OCI-LY3 (cell line): ENCODE measurements around the gene AUTS2.

ENCODE experiments used
- H2AFZ ChIP-seq: fragments of 200-600, 300-600 bp; shearing (Covaris generic); 2 replicates; pipeline ENCODE4 v1.6.0; 2014; ENCODE audit warnings: antibody characterized with exemption, low read depth, low read length
- H3K27ac ChIP-seq: fragments of 200-600, 300-600 bp; sonication (generic); 2 replicates; pipeline ENCODE4 v1.5.1; 2014; ENCODE audit warnings: mild to moderate bottlenecking, low read length, moderate library complexity, mixed read lengths
- H3K27me3 ChIP-seq: fragments of 200-600, 300-600 bp; sonication (generic); 2 replicates; pipeline ENCODE4 v1.6.1; 2014; ENCODE audit warnings: low read depth, low read length, mixed read lengths
- H3K36me3 ChIP-seq: fragments of 200-600, 300-600 bp; sonication (generic); replicated peaks from 2 replicates; pipeline ENCODE3; 2014; ENCODE audit warnings: low read depth, low read length, mixed read lengths
- H3K4me1 ChIP-seq: fragments of 300-600, 200-600 bp; sonication (generic); 2 replicates; pipeline ENCODE4 v1.6.1; 2014; ENCODE audit warnings: low read length, mixed read lengths
- H3K4me2 ChIP-seq: fragments of 200-600, 300-600 bp; sonication (generic); 2 replicates; pipeline ENCODE4 v1.6.1; 2014; ENCODE audit warnings: low read length, mixed read lengths
- H3K4me3 ChIP-seq: fragments of 300-600, 200-600 bp; sonication (generic); 2 replicates; pipeline ENCODE4 v1.5.1; 2014; ENCODE audit warnings: antibody characterized with exemption, mild to moderate bottlenecking, low read length, moderate library complexity
- H3K79me2 ChIP-seq: fragments of 300-600, 200-600 bp; shearing (Covaris generic); 2 replicates; pipeline ENCODE4 v1.6.1; 2014; ENCODE audit warnings: mild to moderate bottlenecking, low read length, mixed read lengths
- H3K9ac ChIP-seq: fragments of 300-600, 200-600 bp; shearing (Covaris generic); 2 replicates; pipeline ENCODE4 v1.6.0; 2014; ENCODE audit warnings: mild to moderate bottlenecking, low read length, moderate library complexity
- H3K9me3 ChIP-seq: fragments of 200-600, 300-600 bp; shearing (Covaris generic); 2 replicates; pipeline ENCODE4 v1.6.1; 2014; ENCODE audit warnings: low read length, mixed read lengths; ENCODE audit not compliant: insufficient read depth
- H4K20me1 ChIP-seq: fragments of 200-600, 300-600 bp; sonication (generic); 2 replicates; pipeline ENCODE4 v1.6.1; 2016; ENCODE audit warnings: low read length, mixed read lengths; ENCODE audit not compliant: insufficient read depth
- EZH2phosphoT487 ChIP-seq: fragments of 200-600 bp; shearing (Covaris generic); IDR thresholded peaks from 2 replicates; pipeline ENCODE4 v1.6.1; 2018; ENCODE audit warnings: antibody characterized with exemption, mixed run types, low read depth
- TF ChIP-seq, protein P1 (sequence below): fragments of 200-600, 300-600 bp; sonication (generic); IDR thresholded peaks from 2 replicates; pipeline ENCODE4 v1.5.1; 2014; ENCODE audit warnings: antibody characterized with exemption, low read length, low read depth

The AUTS2 gene

DNA sequence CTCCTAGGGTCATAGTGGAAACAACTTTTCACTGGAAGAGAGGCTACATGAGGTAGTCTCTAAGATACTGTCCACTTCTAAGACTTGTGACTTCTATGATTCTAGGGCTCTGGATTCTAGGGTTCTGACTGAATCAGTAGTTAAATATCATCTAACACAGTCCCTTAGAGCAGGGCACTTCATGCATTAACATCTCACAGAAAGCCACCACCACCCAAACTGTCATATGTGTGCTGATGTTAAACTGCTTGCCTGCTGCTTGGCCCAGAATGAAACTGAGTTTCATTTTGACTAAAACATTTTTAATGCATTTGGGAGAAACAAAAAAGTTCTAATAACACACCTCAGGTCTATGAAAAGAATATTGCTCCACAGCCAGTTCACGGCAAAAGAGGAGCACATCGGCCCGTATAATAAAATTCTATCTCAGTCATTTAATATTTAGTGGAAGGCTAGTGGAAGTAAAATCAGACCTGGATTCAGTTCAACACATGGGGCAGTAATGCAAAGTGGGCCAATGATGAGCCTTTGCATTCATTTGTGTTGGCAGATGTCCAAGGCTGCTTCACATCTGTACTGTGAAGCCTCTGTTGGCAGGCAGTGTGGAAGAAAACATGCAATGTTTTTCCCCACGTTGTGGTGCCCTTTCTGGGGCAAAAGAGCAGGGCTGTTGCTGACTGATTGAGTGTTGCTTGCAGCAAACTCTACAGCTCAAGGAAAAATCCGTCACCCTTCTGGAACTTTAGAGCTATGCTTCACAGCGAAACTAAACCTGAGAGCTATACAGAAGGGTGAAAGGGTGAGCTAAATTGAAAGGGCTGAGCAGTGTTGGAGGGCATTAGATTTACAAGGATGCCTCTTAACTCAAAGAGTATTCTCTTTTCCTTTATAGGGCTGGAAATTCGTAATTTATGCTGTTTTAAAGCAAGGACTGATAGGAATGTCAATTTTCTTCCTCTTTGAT is 33.5 kb upstream of the AUTS2 start:
- H2AFZ ChIP-seq, result no peak overlapping the region
- no peak overlapping the region for H3K27ac ChIP-seq
- no peaks in the 10 kb centered on the region for H3K27me3 ChIP-seq
- no peaks in the 10 kb centered on the region for H3K4me1 ChIP-seq
- no peaks in the 10 kb centered on the region; the same call in none of the 2 replicates for H3K9me3 ChIP-seq
- H4K20me1 ChIP-seq, result no peaks in the 10 kb centered on the region
- H3K79me2 ChIP-seq, result no peaks in the 10 kb centered on the region
- TF ChIP-seq EZH2phosphoT487, result no peak
- TF ChIP-seq, protein P1, sequence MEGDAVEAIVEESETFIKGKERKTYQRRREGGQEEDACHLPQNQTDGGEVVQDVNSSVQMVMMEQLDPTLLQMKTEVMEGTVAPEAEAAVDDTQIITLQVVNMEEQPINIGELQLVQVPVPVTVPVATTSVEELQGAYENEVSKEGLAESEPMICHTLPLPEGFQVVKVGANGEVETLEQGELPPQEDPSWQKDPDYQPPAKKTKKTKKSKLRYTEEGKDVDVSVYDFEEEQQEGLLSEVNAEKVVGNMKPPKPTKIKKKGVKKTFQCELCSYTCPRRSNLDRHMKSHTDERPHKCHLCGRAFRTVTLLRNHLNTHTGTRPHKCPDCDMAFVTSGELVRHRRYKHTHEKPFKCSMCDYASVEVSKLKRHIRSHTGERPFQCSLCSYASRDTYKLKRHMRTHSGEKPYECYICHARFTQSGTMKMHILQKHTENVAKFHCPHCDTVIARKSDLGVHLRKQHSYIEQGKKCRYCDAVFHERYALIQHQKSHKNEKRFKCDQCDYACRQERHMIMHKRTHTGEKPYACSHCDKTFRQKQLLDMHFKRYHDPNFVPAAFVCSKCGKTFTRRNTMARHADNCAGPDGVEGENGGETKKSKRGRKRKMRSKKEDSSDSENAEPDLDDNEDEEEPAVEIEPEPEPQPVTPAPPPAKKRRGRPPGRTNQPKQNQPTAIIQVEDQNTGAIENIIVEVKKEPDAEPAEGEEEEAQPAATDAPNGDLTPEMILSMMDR, result no peak
- no peak overlapping the region for H3K4me2 ChIP-seq
- no peak overlapping the region for H3K9ac ChIP-seq
- no peak overlapping the region for H3K4me3 ChIP-seq
- no peaks in the 10 kb centered on the region for H3K36me3 ChIP-seq

- Histone ChIP-seq H3K4me1 (no peaks in the 10 kb centered on the region), H3K36me3 (no peaks in the 10 kb centered on the region), H2AFZ (no peak overlapping the region), H3K79me2 (no peaks in the 10 kb centered on the region), H3K9me3 (no peaks in the 10 kb centered on the region; the same call in 1 of the 2 replicates), H3K4me2 (no peak overlapping the region), H3K9ac (no peak overlapping the region), H3K27me3 (no peaks in the 10 kb centered on the region), H3K27ac (no peak overlapping the region), H3K4me3 (no peak overlapping the region), H4K20me1 (no peaks in the 10 kb centered on the region)
- TF ChIP-seq, protein P1, result no peak
- no peak for TF ChIP-seq EZH2phosphoT487
Observed at GRCh38 chr7:69567800-69568199, 30.5 kb upstream of the AUTS2 start.

GRCh38 chr7:69568266-69568665 is 30.0 kb upstream of the AUTS2 start:
- Histone ChIP-seq H2AFZ (no peak overlapping the region), H3K79me2 (no peaks in the 10 kb centered on the region), H3K27me3 (no peaks in the 10 kb centered on the region), H3K4me1 (no peaks in the 10 kb centered on the region), H3K27ac (no peak overlapping the region), H3K4me3 (no peak overlapping the region), H3K9ac (no peak overlapping the region), H3K36me3 (no peaks in the 10 kb centered on the region), H3K9me3 (no peaks in the 10 kb centered on the region; the same call in 1 of the 2 replicates), H3K4me2 (no peak overlapping the region), H4K20me1 (no peaks in the 10 kb centered on the region)
- no peak for TF ChIP-seq EZH2phosphoT487
- TF ChIP-seq, protein P1, result no peak

GRCh38 chr7:69575651-69576050 is 22.6 kb upstream of the AUTS2 start:
- Histone ChIP-seq H2AFZ (no peak overlapping the region), H3K27me3 (no peaks in the 10 kb centered on the region), H3K4me2 (no peak overlapping the region), H3K27ac (no peak overlapping the region), H3K36me3 (no peaks in the 10 kb centered on the region), H3K4me3 (no peak overlapping the region), H3K9me3 (no peaks in the 10 kb centered on the region), H3K79me2 (no peaks in the 10 kb centered on the region), H4K20me1 (no peaks in the 10 kb centered on the region), H3K9ac (no peak overlapping the region), H3K4me1 (no peaks in the 10 kb centered on the region)
- TF ChIP-seq, protein P1, result no peak
- TF ChIP-seq EZH2phosphoT487, result no peak
